Inferior parietal cortex (tissue), 1 donor: ENCODE results near the gene PDE8B.

Source experiments
- DNase-seq: peaks from one replicate; pipeline ENCODE4 v3.0.0-alpha.2; 2016; ENCODE audit errors: extremely low spot score

The PDE8B gene

DNA sequence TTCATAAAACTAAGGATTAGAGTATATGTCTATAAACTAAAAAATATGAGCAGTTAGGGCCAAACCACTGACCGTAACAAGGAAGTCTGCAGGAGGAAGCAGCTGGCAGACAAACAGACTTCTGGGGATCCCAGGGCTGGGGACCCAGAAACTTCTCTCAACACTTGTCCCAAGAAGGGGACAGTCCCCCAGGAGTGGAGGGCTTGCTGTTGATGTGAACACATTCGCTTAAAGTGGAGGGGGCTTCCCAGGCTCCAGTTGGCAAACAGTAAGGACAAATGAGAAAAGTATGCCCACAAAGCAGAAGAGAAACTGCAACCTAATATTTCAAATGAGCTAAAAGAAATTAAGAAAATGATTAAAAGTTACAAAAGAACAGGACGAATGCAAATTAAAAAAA, 83.7 kb downstream of the PDE8B start:
- no peak for DNase-seq

DNA sequence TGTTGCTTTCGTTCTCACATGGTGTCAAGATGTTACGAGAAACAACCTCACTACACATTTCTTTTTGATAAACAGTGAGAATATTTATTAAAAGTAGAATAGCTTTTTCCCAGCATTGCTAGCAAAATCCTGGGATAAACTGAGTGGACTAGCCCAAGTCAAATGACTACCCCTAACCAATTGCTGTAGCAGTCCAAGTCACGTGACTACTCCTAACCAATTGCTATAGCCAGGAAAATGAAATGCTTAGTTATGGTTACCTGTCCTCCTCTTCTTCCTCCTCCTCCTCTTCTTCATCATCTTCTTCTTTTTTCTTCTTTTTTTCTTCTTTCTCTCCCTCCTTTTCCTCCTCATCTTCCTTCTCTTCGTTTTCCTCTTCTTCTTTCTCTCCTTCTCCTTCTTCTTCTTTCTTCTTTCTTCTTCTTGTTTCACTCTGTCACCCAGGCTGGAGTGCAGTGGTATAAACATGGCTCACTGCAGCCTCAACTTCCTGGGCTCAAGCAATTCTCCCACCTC, 85.4 kb downstream of the PDE8B start:
- DNase-seq: no peak

GRCh38 chr5:77298146-77298545, 87.7 kb downstream of the PDE8B start:
- DNase-seq: no peak

- DNase-seq: no peak
Measured at GRCh38 chr5:77300451-77300850, 90.0 kb downstream of the PDE8B start.

DNA sequence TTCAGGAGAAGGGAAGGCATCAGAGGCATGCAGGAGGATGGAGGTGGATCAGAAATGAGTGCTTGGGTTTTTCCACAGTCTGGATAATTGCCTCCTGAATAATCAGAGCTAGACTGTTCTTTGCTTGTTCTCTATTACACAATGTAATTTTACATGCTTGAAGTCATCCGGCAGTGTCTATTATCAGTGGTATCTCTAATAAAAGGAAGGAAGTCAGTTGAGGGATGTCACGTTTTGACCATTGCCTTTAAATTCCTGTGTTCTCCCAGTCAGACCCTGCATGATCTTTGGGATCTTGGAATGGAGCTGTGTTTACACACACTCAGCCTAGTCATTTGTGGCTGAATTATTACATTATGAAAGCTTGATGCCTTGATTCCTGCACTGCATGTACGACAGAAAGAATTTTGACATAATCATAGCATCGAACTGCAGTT, 91.0 kb downstream of the PDE8B start:
- DNase-seq: no peak

GRCh38 chr5:77302247-77302646, 91.8 kb downstream of the PDE8B start:
- no peak for DNase-seq

- DNase-seq: no peak
Measured at GRCh38 chr5:77302653-77303052, 92.2 kb downstream of the PDE8B start.

DNA sequence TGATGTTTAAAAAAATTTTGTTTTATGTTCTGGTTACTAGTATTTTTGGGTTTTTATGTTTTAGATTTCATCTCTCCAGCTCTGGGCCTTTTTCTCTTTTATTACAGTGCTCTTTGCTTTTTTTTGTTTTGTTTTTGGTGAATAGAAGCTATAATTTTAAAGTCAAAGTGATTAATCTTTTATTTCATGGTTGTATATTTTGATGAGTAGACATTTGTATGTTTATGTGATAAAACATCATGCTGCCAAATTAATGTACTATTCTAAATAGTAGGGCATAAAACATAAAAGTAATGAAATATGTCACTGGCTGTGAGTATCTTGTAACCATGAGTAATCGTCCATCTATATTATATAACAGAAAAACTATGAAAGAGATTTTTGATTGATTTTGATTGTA, 93.9 kb downstream of the PDE8B start:
- no peak for DNase-seq

DNA sequence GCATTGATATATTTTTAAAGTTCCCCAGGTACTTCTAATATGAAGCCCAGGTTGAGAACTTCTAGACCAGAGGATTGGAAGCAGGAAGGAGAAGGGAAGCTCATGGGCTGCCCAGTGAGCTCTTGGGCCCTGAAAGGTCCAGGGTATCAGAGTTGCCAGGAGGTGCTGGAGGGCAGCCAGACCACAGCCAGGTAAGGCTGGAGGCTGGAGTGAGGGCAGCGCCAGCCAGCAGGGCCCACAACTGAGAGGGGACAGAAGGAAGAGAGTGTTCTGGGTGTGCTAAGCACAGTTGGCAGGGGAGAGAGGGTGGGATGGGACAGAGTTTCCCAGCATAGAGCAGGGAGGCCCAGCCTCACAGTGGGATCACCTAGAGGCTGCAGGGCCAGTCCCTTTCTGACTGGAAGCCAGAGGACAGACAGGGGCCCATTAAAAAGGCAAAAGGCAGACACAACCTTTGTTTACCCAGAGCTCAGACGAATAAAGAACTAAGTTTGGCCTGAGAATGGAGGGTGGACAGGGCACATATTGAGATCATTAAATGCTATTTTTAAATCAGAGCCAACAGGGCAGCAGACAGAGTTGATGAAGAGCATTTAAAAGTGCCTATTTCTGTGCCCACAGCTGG, 94.9 kb downstream of the PDE8B start:
- no peak for DNase-seq

- peak; percentile 25 for DNase-seq
Measured at GRCh38 chr5:77305956-77306355, 95.5 kb downstream of the PDE8B start.

DNA sequence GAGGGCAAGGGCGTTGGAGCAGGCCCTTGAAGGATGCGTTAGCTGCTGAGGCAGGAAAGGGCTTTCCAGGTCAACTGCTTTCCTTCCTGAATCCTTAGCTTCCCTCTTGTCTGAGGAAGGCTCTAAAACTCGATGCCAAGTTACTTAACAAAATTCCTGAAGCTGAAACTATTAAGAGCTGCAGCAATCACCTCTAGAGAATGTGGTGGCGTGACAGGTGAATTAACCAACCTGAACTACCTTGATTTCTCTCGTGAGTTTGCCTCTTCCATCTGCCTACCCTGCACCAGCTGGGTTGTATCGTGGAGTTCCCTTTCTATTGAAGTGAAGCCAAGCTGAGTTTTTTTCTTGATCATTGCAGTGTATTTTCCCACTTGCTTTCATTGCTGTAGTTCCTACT, 96.1 kb downstream of the PDE8B start:
- no peak for DNase-seq

GRCh38 chr5:77308154-77308960, 97.9 kb downstream of the PDE8B start:
- no peak for DNase-seq

DNA sequence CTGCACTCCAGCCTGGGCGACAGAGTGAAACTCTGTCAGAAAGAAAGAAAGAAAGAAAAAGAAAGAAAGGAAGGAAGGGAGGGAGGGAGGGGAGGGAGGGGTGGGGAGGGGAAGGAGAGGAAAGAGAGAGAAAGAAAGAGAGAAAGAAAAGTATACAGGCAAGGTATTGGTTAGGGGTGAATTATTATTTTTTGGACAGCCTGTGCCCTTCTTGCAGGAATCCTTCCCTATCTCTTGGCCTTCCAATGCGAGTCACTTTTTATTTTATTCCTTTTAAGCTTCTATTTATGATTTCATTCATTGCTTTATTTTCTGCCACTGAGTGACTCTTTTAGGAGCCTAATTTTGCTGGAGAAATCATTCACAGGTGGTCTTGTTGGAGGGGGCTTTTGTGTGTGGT, 98.7 kb downstream of the PDE8B start:
- no peak for DNase-seq

GRCh38 chr5:77310494-77311213, 100.2 kb downstream of the PDE8B start:
- DNase-seq: no peak

DNA sequence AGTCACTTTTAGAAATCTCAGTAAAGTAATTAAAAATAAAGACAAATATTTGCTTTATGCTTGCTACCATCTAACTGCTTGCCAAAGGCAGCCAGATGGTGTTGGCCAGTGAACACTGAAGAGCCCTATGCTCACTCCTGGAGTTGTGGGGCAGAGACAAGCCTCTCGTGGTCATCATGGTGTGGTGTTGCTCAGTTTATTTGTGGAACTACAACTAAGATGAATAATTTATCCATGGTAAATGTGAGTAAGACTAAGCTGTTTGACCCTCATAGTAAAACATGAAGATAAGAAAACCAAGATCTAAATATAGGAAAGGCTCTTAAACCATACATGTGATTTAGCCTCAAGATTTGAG, 100.7 kb downstream of the PDE8B start:
- no peak for DNase-seq

GRCh38 chr5:77312413-77312812, 101.9 kb downstream of the PDE8B start:
- no peak for DNase-seq

DNA sequence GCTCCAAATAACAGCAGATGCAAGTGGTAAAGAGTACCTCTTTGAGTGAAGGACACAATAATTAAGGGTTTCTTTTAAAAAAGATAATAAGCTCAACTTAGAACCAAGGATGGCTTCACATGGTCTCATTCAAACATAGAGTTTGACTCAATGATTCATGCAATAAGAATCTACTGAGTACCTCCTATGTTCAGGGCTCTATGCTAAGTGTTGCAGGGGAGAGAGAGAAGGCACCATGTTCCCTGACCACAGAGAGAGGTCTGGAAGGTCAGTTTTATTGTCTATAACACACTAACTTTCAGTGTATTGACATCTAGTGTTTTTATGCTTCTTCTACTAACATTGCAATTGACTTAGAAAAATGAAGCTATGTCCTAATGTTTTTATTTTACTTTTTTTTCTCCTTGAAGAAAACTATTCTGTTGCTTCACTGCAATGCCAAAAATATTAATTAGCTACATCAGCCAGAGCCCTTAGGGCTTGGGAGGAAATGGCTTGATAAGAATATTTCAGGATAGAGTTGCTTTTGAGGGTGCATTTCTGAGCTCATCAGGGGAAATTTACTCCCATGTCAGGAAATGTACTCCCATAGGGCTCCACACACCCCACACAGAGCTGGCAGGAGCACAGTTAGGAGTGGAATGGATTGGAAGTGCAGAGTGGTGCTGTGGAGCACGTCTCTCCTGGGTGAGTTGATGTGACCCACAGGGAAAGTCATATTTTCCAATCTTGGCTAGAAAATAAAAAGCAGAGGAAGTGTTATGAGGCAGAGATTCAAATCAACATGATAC, 106.6 kb downstream of the PDE8B start:
- no peak for DNase-seq

GRCh38 chr5:77318060-77318459, 107.6 kb downstream of the PDE8B start:
- DNase-seq: no peak

GRCh38 chr5:77319117-77319804, 108.8 kb downstream of the PDE8B start:
- DNase-seq: no peak

- no peak for DNase-seq
Measured at GRCh38 chr5:77321793-77322394, 111.4 kb downstream of the PDE8B start.

DNA sequence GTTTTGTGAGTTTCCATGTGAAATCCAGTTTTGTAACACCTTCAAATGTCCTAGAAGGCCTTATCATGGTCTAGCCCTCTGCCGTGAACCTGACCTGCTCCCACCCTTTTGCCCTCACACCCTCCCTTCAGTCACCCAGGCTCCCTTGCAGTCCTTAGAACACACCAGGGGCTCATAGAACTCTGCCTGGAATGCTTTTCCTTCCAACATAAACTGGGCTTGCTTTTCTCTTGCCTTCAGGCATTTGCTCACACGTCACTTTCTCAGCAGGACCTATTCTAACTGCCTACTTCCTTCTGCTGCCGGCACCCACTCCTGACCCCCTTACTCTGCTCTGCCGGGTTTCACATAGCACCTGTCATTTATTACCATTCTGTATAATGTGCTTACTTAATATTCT, 111.9 kb downstream of the PDE8B start:
- DNase-seq: no peak
